Right lobe of liver (tissue), 4 donors: ENCODE data around the gene MYEF2.

Source experiments
- POLR2A ChIP-seq: fragments of 450-650 bp; IDR thresholded peaks from one replicate; pipeline ENCODE4 v1.6.1; 2017; ENCODE audit warnings: antibody characterized with exemption, mild to moderate bottlenecking
- TF ChIP-seq, protein P1 (sequence below), 4 donors: fragments of 200-600 bp in 3 of 4; fragments of 450-650 bp in 1 of 4; IDR thresholded peaks; one replicate each; pipeline versions ENCODE4 v1.5.1 to v1.8.0; 2016 to 2022; ENCODE audit warnings: antibody characterized with exemption in 4 of 4, mild to moderate bottlenecking in 2 of 4
- donor health status: DM: no; HTN: no; CAD: no.
- donor health status: DM: no; HTN: no; CAD: no.
- donor health status: DM: no; HTN: yes; CAD: no.

GRCh38 chr15:48091522-48091921 is 86.6 kb downstream of the MYEF2 start:
- TF ChIP-seq, protein P1, sequence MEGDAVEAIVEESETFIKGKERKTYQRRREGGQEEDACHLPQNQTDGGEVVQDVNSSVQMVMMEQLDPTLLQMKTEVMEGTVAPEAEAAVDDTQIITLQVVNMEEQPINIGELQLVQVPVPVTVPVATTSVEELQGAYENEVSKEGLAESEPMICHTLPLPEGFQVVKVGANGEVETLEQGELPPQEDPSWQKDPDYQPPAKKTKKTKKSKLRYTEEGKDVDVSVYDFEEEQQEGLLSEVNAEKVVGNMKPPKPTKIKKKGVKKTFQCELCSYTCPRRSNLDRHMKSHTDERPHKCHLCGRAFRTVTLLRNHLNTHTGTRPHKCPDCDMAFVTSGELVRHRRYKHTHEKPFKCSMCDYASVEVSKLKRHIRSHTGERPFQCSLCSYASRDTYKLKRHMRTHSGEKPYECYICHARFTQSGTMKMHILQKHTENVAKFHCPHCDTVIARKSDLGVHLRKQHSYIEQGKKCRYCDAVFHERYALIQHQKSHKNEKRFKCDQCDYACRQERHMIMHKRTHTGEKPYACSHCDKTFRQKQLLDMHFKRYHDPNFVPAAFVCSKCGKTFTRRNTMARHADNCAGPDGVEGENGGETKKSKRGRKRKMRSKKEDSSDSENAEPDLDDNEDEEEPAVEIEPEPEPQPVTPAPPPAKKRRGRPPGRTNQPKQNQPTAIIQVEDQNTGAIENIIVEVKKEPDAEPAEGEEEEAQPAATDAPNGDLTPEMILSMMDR (IDR thresholded peaks at IDR 0.05) = no peak
- TF ChIP-seq POLR2A = no peak
